ENCODE results near the gene MRPS27. TPM values are rescaled to one million over a fixed set of nuclear protein-coding genes. Genes with fewer than 3 reads are reported as not detected.
A peak's percentile ranks its signal among the peaks of the same experiment; 100 is the strongest.

The MRPS27 gene
- total and polyA plus RNA-seq, 11 donors = 31.9 to 94.1 (median 67.9) TPM

- Histone ChIP-seq H3K36me3 (peaks cover 0 to 18% (median 13%) of the 10 kb centered on the region in 9 donors), H3K27me3 (no peaks in the 10 kb centered on the region), H3K27ac (peak overlapping the region in 4 of 12 donors; percentile 6 to 96 (median 36)), H3K4me3 (no peak overlapping the region), H3K4me1 (peaks cover 0 to 43% (median 8%) of the 10 kb centered on the region in 12 donors), H3K9me3 (no peaks in the 10 kb centered on the region)
- WGBS, 4 donors = 91 to 98% (median 95%) methylated on average over 2 of the region's 2 CpGs
- no peak for TF ChIP-seq POLR2A (IDR thresholded peaks at IDR 0.05)
- no peak for TF ChIP-seq CTCF (IDR thresholded peaks at IDR 0.05)
- DNase-seq (no peak), ATAC-seq (no peak)
- intact Hi-C loops (cut with DNase I) = loop anchor here in 7 of 10 donors (2.0 to 10.0 kb wide), 7 partner anchors 91 to 525 kb away; no protein-coding TSS in a partner anchor
These were observed 14.6 kb downstream of the MRPS27 start for GRCh38 chr5:72305194-72306142.

- intact Hi-C loops (cut with DNase I) = loop anchor here in 3 of 10 donors (10.0 kb wide), 2 partner anchors 87 to 167 kb away; no protein-coding TSS in a partner anchor
- Histone ChIP-seq H3K27ac (no peak overlapping the region), H3K27me3 (no peaks in the 10 kb centered on the region), H3K9me3 (no peaks in the 10 kb centered on the region), H3K4me1 (peaks cover 0 to 35% (median 5%) of the 10 kb centered on the region in 12 donors), H3K4me3 (no peak overlapping the region), H3K36me3 (peaks cover 0 to 8% (median under 1%) of the 10 kb centered on the region in 9 donors)
- DNase-seq (no peak), ATAC-seq (no peak)
- TF ChIP-seq POLR2A (IDR thresholded peaks at IDR 0.05) (no peak), CTCF (IDR thresholded peaks at IDR 0.05) (no peak)
- 72 to 80% (median 73%) methylated on average over 3 of the region's 3 CpGs for WGBS, 4 donors
These were observed 17.9 kb downstream of the MRPS27 start for GRCh38 chr5:72302171-72302570.

- Histone ChIP-seq H3K27me3 (no peaks in the 10 kb centered on the region), H3K27ac (no peak overlapping the region)
- no peak for ATAC-seq
These were observed 18.5 kb downstream of the MRPS27 start for GRCh38 chr5:72301557-72301956.

More at GRCh38 chr5:72301557-72301956, 18.5 kb downstream of the MRPS27 start:
- intact Hi-C loops (cut with DNase I) = loop anchor here in 3 of 10 donors (10.0 kb wide), 2 partner anchors 87 to 167 kb away; no protein-coding TSS in a partner anchor
- no peak for TF ChIP-seq CTCF (IDR thresholded peaks at IDR 0.05)
- TF ChIP-seq POLR2A (IDR thresholded peaks at IDR 0.05) = no peak
- H3K4me3 ChIP-seq = no peak overlapping the region
- DNase-seq = no peak
- WGBS, 4 donors = 92 to 95% (median 93%) methylated on average over 6 of the region's 6 CpGs
- peaks cover 0 to 13% (median 6%) of the 10 kb centered on the region in 9 donors for H3K36me3 ChIP-seq
- no peaks in the 10 kb centered on the region for H3K9me3 ChIP-seq
- peaks cover 0 to 31% (median 2%) of the 10 kb centered on the region in 12 donors for H3K4me1 ChIP-seq
